ENCODE results near the gene TIMM22.

TIMM22 gene

DNA sequence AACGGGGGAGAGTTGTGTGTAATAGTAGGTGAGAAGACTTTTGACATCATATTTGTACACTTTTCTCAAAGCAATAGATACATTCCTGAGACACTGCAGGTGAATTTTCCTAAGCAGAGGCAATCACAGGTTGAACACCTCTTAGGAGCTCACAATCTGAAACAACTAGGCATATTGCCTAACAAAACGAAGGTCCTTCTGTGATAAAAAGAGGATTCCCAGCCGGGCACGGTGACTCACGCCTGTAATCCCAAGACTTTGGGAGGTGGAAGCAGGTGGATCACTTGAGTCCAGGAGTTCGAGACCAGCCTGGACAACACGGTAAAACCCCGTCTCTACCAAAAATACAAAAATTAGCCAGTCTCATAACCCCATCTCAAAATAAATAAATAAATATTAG, 34.8 kb upstream of the TIMM22 start:
- in situ Hi-C loops (cut with HindIII; ENCODE audit: low pct_ligation_motif_present, low sequenced_read_pairs): no loop called here
- TF ChIP-seq CTCF (IDR thresholded peaks at IDR 0.05; ENCODE audit: low read depth, low read length, missing control alignments): no peak
- Histone ChIP-seq H3K27ac (no peak overlapping the region), H3K36me3 (replicated peaks) (no peaks in the 10 kb centered on the region), H3K27me3 (replicated peaks) (no peaks in the 10 kb centered on the region), H3K4me3 (ENCODE audit: low read depth, low read length) (no peak overlapping the region)
- DNase-seq: no peak

DNA sequence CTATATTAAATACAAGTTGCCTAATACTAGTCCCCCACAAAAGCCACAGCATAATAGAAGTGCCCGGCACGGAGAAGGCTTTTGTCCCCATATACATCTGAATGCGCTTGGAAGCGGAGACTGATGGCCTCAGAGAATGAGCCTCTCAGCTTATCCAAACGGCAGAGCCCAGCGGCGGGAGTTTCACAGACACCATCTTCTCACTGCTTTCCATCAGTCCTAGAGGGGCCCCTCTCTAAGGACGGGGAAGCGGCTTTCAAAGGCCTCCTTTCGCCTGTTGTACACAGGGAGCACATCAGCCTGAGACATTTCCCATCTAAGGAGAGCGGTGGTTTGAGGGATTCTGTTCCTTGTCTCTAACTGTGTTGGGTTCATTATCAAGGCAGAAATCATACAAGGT, 34.3 kb upstream of the TIMM22 start:
- no peaks in the 10 kb centered on the region for H3K27me3 ChIP-seq (replicated peaks)
- in situ Hi-C loops (cut with HindIII; ENCODE audit: low pct_ligation_motif_present, low sequenced_read_pairs): no loop called here
- no peak overlapping the region for H3K4me3 ChIP-seq (ENCODE audit: low read depth, low read length)
- DNase-seq: no peak
- no peak overlapping the region for H3K27ac ChIP-seq
- no peak for TF ChIP-seq CTCF (IDR thresholded peaks at IDR 0.05; ENCODE audit: low read depth, low read length, missing control alignments)
- H3K36me3 ChIP-seq (replicated peaks): no peaks in the 10 kb centered on the region

GRCh38 chr17:964876-965275, 32.1 kb upstream of the TIMM22 start:
- H3K36me3 ChIP-seq (replicated peaks): no peaks in the 10 kb centered on the region
- peaks cover 3% of the 10 kb centered on the region for H3K27me3 ChIP-seq (replicated peaks)
- H3K27ac ChIP-seq: no peak overlapping the region
- no peak for TF ChIP-seq CTCF (IDR thresholded peaks at IDR 0.05; ENCODE audit: low read depth, low read length, missing control alignments)
- DNase-seq: no peak
- no peak overlapping the region for H3K4me3 ChIP-seq (ENCODE audit: low read depth, low read length)
- in situ Hi-C loops (cut with HindIII; ENCODE audit: low pct_ligation_motif_present, low sequenced_read_pairs): no loop called here

DNA sequence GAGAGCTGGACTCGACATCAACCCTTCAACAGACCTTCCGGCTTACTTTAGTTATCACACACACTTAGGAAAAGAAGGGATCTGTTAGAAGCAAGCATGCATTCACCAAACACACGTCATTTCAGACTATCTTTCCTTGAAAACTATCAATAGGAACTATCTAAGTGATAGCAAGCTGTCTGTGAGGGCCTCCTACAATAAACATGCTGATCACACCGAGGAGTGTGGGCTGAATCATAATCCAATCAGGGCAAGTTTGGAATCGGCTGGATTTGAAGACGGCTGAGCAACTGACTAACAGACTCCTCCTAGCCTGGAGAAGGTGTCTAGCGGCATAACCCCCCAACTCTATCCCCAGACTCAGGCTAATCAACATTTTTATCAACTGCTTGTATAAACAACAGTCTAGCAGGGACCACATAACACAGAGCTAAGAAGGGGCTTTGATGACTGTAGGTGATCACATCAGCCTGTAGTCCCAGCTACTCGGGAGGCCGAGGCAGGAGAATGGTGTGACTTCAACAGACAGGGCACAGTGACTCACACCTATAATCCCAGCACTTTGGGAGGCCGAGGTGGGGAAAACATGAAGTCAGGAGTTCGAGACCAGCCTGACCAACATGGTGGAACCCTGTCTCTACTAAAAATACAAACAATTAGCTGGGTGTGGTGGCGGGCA, 31.5 kb upstream of the TIMM22 start:
- Histone ChIP-seq H3K4me3 (ENCODE audit: low read depth, low read length) (no peak overlapping the region), H3K27ac (no peak overlapping the region), H3K36me3 (replicated peaks) (no peaks in the 10 kb centered on the region), H3K27me3 (replicated peaks) (peaks cover 4% of the 10 kb centered on the region)
- DNase-seq: no peak
- no peak for TF ChIP-seq CTCF (IDR thresholded peaks at IDR 0.05; ENCODE audit: low read depth, low read length, missing control alignments)
- in situ Hi-C loops (cut with HindIII; ENCODE audit: low pct_ligation_motif_present, low sequenced_read_pairs): no loop called here

- DNase-seq: no peak
- in situ Hi-C loops (cut with HindIII; ENCODE audit: low pct_ligation_motif_present, low sequenced_read_pairs): no loop called here
- Histone ChIP-seq H3K36me3 (replicated peaks) (no peaks in the 10 kb centered on the region), H3K27me3 (replicated peaks) (peaks cover 4% of the 10 kb centered on the region), H3K4me3 (ENCODE audit: low read depth, low read length) (no peak overlapping the region), H3K27ac (no peak overlapping the region)
- no peak for TF ChIP-seq CTCF (IDR thresholded peaks at IDR 0.05; ENCODE audit: low read depth, low read length, missing control alignments)
Measured at GRCh38 chr17:967122-967521, 29.8 kb upstream of the TIMM22 start.

Data from brain microvascular endothelial cell (primary cell).